NCI-H1417 (cell line): ENCODE measurements around the gene PIK3R6.
"Not testable (repeated sequence)": the region's sequence is repeated elsewhere in the genome, so short reads cannot be mapped to it uniquely, and the experiment has no call there.

Experiments used
- DNase-seq, 3 experiments: peaks; one replicate each; lab custom pipeline; 2025; lab: John Stamatoyannopoulos, UW

PIK3R6 gene

DNA sequence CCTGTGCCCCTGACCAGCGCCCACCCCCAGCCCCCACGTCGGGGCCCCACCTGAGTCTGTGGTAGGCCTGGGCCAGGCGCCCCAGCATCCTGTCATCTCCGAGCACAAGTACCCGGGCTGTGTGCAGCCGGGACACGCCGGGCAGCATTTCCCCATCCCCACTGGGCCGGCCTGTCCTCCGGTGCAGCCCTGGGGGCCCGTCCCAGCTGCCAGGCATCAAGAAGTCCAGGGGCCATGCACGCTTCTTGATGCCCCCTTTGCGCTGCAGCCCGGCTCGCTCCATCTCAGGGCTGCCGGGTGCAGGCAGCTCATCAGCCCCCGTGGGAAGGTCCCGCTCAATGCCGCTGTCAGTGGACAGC is 39.0 kb downstream of the PIK3R6 start:
- DNase-seq = no peak

DNA sequence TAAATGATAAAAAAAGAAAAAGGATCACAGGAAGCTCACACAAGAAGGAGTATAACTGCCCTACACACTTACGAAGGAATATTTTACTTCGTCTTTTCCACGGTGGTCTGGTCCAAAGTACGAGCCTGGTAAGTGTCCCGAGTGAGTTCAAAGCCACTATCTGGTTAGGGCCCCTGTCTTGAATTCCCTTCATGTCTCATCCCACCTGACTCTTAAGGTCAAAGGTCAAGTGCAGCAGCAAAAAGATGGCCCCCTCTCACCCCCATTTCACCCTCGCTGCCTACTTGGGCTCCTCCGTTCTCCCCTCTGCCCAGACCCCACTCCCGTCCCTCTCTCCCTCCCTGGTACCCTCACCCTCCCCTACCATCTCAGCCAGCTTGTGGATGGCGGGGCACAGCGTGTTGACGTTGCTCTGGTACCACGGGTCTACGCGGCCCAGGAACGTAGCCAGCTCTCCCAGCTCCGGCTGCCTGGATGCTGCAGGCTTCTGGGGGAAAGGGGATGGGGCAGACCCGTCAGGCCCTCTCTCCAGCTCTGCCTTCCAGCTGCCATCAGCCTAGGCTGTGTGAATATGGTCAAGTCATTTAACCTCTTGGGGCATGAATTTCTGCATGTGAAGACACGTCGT is 40.6 kb downstream of the PIK3R6 start:
- DNase-seq = no peak

DNA sequence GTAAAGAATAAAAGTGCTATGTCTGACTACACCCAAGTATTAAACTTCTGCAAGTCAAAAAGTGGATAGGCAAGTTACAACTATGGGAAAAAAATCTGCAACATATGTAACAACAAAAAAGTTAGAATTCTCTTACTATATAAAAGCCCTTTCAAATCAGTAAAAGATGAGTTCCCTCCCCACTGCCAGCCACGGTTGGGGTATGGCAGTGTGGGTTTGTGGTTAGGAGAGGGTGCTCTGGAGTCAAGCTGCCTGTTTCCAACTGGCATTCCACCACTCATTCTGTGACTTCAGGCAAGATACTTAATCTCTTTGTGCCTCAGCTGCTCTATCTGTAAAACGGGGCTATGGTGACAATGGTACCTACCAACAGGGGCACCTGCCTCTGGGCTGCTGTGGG is 41.7 kb downstream of the PIK3R6 start:
- DNase-seq = no peak

DNA sequence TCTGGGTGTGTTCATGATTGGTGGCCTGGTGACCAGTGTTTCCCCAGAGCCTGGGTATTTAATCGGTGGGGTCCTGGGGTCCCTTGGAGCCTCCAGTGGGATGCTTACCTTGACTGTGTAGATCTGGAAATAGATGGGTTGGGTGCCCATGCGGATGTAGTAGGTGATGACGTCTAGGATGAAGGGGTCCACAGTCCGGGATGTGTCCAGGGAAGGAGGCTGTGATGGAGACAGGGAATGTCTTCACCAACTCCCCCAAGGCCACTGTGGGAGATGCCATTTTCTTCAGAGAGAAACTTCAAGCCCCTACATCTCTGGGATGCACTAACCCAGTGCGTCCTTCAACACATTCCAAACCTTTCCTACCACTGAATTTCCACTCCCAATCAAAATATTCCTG is 44.2 kb downstream of the PIK3R6 start:
- no peak for DNase-seq

DNA sequence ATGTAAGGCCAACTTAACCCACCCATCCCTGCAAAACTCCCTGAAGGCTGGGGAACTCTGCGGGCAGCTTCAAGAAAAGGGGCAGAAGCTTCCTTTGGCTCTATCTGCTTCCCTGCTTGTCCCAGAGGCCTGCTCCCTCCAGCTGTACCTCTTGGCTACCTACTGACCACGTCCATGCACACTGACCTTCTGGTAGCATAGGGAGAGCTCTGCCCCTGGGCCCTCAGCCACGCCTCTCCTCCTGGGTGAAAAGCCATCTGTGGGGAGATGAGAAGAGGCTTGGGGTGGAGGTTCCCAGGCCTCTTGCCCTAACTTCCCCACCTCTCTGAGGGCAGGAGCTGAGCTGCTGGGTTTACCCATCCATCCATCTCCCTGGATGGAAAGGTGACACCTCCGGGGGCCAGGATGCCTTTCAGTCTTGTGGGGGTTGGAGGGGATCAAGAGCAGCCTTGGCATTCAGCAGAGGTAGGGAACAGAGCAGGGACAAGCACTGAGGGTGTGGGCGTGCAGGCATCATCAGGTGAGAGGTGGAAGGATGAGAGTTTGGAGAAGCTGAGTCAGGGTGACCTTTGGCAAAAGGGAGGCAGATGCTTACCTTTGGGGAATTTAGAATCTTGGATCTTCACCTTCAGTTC is 45.0 kb downstream of the PIK3R6 start:
- no peak for DNase-seq

DNA sequence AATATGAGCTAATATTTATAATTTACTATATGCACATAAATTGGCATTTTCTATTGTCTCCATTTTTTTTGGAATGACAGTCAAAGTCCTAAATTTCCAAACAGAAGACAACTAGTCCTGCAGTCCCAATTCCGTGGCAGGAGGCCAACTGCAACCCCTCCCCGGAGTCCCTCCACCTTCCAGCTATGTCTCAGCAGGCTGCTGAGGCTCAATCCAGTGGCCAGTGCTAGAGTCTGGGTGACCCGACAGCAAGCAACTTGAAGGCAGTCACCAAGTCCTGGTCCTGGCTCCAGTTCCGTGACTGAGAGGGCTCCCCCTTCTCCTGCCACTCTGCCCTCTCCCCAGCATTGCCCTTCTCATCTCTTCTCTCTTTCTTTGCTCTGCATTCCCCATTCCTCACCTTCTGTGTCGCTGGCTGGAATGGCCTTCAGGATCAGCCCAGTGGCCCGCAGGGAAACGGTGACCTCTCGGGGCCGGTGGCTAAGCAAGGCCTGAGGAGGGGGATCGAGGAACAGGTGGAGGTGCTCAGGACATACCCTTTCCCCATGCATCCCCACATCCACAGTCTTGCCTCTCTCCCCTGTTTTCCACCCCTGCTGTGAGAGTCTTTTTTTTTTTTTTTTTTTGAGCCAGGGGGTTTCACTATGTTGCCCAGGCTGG is 45.9 kb downstream of the PIK3R6 start:
- no peak for DNase-seq

DNA sequence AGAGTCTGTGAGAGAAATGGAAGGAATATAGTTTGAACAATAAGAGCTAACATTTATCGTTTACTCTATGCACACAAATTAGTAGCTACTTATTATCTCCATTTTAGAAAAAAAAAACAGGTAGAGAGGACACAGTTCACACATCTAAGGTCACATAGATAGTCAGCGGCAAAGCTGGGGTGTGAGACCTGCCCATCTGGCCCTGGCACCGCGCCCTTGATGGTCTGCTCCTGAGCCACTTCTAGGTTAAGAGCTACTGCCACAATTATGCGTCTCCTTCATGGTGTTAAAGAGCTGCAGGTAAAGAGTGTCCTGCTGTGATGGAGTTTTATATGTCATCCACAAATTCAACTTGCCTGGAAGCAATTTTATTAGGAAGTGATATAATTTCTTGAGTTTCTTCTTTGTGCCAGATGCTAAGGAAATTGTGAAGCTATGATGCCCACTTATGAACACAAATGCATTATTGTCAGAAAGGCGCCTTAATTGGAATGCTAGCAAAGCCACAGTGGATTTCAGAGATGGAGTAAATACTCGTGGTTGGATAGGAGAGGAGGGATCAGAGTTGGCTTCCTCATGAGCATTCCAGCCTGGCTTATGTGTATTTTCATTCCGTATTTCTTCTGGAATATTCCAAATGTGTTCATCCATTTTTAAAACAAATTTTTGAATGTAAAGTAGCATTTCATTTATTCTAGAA is 47.0 kb downstream of the PIK3R6 start:
- peak in 2 of 3 experiments; percentile 6 to 50 for DNase-seq

DNA sequence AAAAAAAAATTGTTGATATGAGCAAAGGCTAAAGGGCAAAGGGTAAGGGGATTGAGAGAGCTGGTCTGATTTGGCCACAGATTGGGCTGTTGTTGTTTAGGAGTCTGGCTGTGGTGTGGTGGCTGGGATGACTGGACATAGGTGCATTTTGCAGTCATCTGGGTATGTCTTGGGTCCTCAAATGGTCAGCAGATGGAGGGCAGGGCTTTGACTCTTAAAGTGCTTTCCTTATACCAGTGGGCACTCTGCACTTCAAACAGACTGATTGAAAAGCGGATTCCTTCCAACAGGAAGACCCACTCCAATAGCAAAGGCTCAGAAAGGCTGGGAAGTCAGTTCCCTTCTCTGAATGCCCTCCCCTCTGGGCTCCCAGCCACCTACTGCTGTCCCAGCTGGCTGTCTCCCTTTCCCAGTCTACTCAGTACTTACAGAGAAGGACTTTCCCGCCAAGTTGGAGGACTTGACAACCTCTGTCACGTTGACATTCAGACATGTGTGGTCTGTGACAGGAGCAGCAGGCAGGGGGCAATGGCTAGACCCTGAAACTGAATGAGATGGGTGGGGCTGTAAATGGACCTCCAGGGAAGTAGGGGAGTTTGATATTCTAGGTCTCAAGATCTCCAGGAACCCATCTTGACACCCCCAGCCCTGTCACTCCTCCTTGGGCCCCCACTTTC is 48.7 kb downstream of the PIK3R6 start:
- no peak for DNase-seq

DNA sequence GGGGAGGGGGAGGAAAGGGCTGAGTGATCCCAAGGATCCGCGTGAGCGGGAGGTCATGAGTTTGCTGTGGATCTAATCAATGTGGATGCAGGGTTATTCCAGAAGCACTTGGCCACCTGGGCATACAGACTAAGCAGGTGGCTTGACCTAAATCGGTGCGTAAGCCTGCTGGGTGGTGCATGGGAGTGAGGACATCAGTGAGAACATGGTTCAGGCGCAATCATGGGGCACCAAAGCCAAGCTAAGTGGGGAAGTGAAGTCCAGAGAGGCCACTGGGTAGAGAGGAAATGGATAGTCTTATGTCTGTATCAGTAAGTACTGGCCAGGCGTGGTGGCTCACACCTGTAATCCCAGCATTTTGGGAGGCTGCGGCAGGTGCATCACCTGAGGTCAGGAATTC is 49.4 kb downstream of the PIK3R6 start:
- DNase-seq = no peak

DNA sequence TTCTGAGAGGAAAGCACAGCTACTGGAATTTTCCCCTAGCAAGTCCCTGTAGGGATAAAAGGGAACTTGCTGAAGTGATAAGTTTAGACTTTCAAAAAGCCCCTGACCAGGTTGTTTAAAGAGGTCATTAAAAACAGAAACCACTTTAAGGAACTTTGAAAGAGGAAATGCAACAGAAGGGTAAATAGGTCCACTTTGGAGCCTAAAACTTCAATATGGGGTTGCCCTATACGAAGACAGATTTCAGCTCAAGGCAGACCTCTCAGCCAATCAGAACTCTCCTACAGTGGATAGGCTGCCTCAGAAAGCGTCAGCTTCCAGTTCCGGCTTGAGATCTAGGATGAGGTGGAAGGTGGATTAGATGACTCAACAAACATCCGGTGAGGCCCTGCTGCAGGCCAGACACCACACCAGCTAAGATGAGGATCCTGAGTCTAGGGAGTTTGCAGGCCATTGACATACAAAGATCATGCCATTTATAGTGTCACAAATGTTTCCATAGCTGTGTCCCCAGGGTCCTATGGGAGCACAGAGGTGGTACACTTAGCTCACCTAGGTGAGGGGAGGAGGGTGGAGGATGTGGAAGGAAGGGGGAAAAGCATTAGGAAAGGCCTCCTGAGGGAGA is 60.4 kb downstream of the PIK3R6 start:
- no peak for DNase-seq

DNA sequence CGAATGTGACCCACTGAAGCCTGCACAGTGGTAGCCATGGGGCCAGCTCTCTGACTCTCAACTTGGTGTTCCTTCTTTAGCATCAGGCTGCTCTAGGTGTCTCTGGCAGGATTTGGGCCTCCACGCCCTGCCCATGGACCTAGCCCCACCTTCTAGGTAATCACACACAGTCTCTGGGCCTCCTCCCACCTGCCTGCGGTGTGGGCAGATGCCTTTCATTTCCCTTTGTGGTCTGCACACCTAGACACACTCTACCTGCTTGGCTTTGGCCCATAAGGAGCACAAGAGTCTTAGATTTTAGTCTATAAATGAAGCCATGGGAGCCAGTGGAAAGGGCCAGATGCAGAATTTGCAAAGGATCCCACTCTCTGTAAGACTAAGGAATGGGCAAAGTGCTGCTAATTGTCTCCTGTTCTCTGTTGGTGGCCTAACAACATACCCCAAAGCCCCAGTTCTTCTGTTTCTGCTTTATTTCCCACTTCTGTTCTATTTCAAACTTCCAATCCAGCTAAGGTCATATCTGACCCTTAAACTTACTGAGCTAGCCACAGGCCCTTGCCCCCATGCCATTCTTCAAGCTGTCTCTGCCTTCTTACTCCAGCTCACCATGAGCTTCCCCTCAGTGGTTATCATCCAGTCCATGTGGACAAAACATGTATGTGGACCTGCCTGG is 61.1 kb downstream of the PIK3R6 start:
- no peak for DNase-seq

DNA sequence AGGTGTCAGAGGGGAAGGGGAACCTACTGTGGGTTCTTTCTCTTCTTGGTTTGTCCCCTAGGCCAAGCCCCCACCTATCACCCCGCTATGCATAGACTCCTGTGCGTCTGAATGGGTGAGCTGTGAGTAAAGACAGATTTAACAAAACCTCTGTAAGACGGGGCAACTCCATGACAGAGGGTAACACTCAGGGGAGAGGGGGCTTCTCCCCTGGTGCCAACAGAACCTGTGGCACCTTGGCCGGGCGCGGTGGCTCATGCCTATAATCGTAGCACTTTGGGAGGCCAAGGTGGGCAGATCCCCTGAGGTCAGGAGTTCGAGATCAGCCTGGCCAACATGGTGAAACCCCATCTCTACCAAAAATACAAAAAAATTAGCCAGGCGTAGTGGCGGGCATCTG is 62.1 kb downstream of the PIK3R6 start:
- DNase-seq = not testable (repeated sequence)

DNA sequence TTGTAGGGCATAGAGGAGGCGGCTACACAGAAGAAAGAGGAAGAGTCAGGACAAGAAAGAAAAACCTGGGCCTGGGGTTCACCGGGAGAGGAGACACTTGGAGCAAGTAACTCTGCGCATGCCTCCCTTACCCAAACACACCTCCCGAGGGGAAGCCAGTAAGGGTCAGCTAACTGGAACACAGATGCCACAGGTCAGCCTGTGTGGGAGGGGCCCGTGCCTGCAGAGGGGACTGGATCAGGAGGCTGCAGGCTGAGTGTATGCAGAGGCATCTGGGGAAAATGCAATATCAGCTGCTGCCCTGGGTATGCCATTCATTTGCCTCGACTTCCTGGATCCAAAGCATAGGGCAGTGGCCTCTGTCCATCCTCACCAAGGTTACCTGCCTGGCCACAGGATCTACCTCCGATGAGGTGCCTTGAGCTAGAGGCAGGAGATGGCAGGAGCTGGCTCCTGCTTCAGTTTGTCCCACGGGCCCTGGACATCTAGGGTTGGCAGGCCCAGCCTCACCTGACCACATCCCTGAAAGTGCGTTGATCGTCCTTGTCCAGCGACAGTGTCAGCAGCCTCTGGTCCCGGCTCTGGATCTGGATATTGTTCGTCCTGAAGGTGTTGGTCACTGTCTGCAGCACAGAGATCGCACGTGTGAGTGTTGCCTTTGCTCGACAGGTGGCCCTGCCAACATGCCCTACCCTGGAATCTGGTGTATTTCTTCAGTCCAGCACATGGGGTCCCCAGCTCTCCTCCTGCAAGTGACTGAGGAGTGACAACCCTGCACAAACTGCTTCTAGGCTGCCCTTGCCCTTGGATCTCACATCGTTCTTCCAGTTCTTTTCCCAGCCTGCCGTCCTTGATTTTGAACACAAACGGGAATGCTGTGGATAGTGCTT is 63.7 kb downstream of the PIK3R6 start:
- DNase-seq = peak in 1 of 3 experiments; percentile 1

DNA sequence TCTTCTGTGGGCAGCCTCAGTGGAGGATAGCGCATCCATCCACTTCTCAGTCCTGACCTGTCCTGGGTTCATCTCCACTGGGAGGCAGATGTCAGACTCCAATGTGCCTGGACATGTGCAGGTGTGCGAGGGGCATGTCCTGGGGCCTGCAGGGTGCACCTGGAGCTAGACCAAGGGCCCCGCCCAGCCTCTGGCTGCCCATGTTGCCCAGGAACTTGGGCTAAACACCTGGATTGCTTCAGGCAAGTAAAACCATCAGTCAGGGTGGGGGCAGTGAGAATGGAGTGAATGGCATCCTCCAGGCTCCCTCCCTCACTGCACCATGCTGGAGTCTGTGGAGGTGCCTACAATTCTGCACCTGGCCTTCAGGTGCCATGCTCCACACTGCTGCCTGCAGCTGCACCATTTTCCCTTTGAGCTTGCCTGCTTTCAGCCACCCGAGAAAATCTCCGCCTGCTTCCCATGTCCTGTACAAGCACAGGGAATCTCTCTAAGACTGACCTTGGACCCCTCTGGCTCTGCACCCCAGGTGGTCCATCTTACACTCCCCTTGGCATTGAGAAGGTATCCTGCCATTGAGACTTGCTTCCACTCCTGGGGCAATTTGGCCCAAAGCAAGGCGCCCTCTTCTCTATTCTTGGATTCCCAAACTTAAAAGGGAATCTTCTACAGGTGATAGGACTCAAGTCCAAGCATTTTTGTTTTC is 66.2 kb downstream of the PIK3R6 start:
- no peak for DNase-seq

DNA sequence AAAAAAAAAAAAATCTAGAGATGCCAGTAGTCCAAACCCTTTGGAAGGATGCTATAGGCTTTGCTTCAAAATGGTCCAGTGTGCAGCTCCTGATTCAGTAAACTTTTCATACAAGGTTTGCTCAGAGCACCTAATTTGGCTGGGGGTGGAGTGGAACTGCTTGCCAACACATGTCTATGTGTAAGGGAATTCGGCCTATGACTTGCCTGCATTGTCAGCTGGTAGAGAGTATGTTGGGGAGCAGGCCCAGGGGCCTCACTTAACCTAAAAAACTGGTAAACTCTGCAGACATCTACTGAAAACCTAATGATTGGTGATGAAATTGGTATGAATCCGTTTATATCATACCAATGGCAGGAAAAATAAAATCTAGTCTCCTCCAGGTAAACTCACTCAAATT is 66.8 kb downstream of the PIK3R6 start:
- DNase-seq = no peak

DNA sequence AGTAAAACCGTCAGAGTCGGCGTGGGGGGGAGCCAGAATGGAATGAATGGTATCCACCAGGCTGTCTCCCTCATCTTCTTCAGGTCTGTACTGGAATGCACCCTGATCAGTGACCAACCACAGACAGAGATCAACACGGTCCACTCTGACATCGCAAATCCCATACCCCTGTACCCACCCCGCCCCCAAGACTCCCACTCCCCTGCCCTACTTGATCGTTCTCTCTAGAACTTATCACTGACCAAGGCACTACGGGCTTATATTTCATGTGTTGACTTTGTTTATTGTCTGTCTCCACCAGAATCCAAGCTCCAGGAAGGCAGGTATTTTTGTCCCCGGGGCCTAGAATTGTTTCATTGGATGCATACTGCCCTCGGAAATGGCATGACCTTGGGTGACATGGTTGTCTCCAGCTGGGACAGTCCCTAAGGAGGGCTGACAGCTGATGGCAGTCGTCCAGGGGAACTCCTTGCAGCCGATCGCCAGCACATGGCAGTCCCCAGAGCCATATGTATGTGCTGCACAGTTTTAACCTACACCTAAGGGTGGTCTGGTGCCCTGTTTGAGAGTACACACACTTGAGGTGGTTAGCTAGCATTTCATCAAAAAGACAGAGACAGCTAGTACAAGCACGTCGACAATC is 67.8 kb downstream of the PIK3R6 start:
- DNase-seq = no peak

DNA sequence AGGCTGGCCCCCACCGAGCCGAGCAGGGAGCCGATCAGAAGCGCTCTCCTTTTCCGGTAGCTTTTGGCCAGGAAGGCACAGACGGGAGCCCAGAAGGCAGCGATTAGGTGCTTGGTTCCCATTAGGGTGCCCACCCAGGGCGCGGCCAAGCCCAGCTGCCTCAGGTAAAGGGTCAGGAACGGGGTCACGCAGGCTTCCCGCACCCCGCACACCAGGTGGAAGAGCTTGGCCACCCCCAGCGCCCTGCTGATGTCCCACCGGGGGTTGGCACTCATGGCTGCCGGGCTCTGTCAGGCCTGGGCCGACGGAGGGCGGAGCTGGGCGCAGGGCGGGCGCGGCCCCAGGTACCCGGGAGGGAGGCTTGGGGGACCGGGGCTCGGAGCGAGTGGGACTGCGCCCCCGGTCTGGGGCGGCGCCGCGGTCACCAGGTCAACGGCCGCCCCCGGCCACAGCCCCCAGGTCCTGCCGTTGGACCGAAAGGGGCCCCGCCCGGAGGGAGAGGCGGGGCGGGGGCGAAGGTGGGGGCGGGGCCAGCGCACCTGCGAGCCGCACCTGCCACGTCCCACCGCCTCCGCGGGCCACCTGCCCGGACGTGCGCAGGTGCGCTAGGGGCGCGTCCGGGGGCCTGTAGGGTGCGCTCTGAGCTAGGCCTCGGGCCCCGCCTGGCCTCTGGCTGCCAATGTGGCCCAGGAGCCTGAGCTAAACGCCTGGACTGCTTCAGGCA is 68.5 kb downstream of the PIK3R6 start, which contains the start of gene MFSD6L:
Gene MFSD6L (minus strand): TSS at position 520 of the 724 bp plus-strand sequence. CDS start 245 bp downstream, at position 275.
- peak; percentile 17 to 34 (median 21) for DNase-seq

DNA sequence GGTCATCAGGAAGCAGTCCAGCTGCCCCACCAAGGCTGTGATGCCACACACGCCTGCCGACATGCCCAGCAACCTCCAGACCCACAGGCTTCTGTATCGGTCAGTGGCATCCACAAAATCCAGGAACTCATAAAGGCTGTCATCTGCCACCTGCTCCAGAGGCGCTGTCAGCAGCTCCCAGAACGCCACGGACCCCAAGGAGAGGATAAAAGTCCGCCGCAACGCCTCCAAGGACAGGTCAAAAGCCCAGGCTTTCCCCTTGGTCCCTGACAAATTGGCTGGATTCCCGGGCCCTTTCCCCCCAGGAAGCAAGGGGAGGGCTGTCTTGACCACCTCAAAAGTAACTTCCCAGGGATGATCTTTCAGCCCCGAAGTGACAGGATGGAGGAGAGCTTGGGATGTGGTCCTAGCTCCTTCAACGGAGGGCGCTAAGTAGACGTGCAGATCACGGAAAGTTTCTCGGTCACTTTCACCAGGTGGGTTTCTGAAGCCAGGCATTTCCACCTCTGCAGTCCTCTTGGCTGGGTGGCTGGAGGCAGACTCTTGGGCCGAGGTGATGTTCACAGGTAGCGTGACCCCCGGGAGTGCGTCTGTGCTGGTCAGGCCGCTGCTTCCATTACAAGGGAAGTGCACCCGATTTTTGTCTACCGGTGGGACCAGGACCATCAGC is 69.2 kb downstream of the PIK3R6 start:
- DNase-seq = no peak
